Measurements from ENCODE around the gene ARHGAP40. TPM values are rescaled to one million over a fixed set of nuclear protein-coding genes. Genes with fewer than 3 reads are reported as not detected.
A peak's percentile ranks its signal among the peaks of the same experiment; 100 is the strongest.

ARHGAP40 gene
- total and polyA plus RNA-seq, 2 of the 4 experiments (the other 2 are of a cell fraction) = not detected

DNA sequence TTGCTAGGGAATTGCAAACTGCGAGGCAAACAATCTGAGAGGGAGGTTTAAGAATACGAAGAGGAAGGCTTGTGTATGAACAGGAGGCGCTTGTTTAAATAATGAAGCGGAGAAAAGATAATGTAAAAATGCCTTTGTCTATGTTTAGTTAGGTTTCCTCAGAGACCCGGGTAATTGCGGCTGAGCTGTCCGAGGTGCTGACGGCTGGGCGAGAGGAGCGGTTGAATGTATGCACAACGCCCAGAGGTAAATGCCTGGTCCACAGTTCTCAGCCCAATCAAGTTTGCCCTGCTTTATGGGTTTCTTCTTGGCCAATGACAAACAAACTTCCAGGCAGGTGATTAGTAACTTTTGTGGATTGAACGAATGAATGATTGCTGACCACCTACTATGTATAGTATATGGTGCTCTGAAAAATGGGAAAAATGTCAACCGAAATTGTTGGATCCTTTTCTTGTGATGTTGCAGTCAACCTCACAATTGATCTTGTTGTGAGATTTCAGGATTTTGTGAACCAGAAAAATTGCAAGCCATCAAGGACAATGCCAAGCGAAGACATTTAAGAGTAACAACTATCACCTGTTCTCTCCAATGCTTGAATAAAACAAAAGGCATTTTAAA, 84.4 kb downstream of the ARHGAP40 start:
- H3K9ac ChIP-seq (ENCODE audit: low read depth, low read length) = no peak overlapping the region
- intact Hi-C loops (cut with micrococcal nuclease) (no loop called here), dilution Hi-C loops (cut with HindIII; ENCODE audit: low sequenced_read_pairs, unreplicated experiment) (no loop called here), in situ Hi-C loops (cut with MboI; ENCODE audit: low sequenced_read_pairs) (no loop called here)
- no peak overlapping the region for H2AFZ ChIP-seq (replicated peaks; ENCODE audit: low read length, poor library complexity)
- DNase-seq (peak; percentile 44), ATAC-seq (ENCODE audit: low read depth) (peak; percentile 95)
- H2BK120ac ChIP-seq (ENCODE audit: low read depth, low read length) = no peak overlapping the region
- H3K27ac ChIP-seq (ENCODE audit: insufficient read depth, low read length) = no peak overlapping the region
- H3K27me3 ChIP-seq (ENCODE audit: control insufficient read depth, insufficient read depth, low read length) = no peaks in the 10 kb centered on the region
- H4K20me1 ChIP-seq (ENCODE audit: insufficient read depth, low read length) = no peaks in the 10 kb centered on the region
- no peak overlapping the region for H3K4me2 ChIP-seq (ENCODE audit: low read depth, low read length)
- POLR2A ChIA-PET (ENCODE audit: unreplicated experiment) = no interaction called here
- no peak overlapping the region for H3K23ac ChIP-seq (ENCODE audit: low read depth, low read length)
- H3K36me3 ChIP-seq (ENCODE audit: control insufficient read depth, insufficient read depth, low read length) = no peaks in the 10 kb centered on the region
- no TSS peak for BruUV-seq (replicated peaks)
- WGBS, 2 experiments (ENCODE audit: extremely low coverage in 2 of 2, insufficient read length in 1 of 2) = 23% methylated on average over 5 of the region's 14 CpGs; no CpG with 5 or more reads in 1 of the 2 experiments
- no peak overlapping the region for H3K4ac ChIP-seq (ENCODE audit: low read depth, low read length)
- no peak overlapping the region for H4K8ac ChIP-seq (ENCODE audit: low read depth in 2 of 2, low read length in 2 of 2)
- no peak overlapping the region for H3K56ac ChIP-seq (ENCODE audit: extremely low read depth, insufficient read depth, low read length)
- H3K79me1 ChIP-seq (ENCODE audit: low read depth in 1 of 2, low read length in 2 of 2) = no peaks in the 10 kb centered on the region
- no peak overlapping the region for H4K91ac ChIP-seq (ENCODE audit: insufficient read depth, low read depth, low read length)
- H2AK9ac ChIP-seq (replicated peaks; ENCODE audit: low read depth, low read length, poor library complexity) = no peak overlapping the region
- no peak overlapping the region for H2BK15ac ChIP-seq (ENCODE audit: low read depth, low read length)
- H2BK5ac ChIP-seq (ENCODE audit: low read depth, low read length, poor library complexity, severe bottlenecking) = no peak overlapping the region
- H3K4me3 ChIP-seq (ENCODE audit: insufficient read depth, low read depth, low read length) = no peak overlapping the region
- H3K14ac ChIP-seq (replicated peaks; ENCODE audit: low read depth, low read length) = no peak overlapping the region
- no peaks in the 10 kb centered on the region for H3K4me1 ChIP-seq (ENCODE audit: control insufficient read depth, insufficient read depth, low read length)
- TF ChIP-seq BHLHE40 (IDR thresholded peaks at IDR 0.05; ENCODE audit: low read depth, low read length) (no peak), RCOR1 (IDR thresholded peaks at IDR 0.05; ENCODE audit: insufficient replicate concordance, low read length) (peak; percentile 33), MXI1 (IDR thresholded peaks at IDR 0.05; ENCODE audit: borderline replicate concordance, low read depth, low read length) (no peak), CEBPB (IDR thresholded peaks at IDR 0.05; ENCODE audit: low read depth, low read length) (no peak)
- H4K5ac ChIP-seq (ENCODE audit: low read depth, low read length) = no peak overlapping the region
- no peak overlapping the region for H2BK20ac ChIP-seq (ENCODE audit: low read depth, low read length)
- no peaks in the 10 kb centered on the region for H3K9me1 ChIP-seq (ENCODE audit: insufficient read depth, low read length)
- no peaks in the 10 kb centered on the region for H3K9me3 ChIP-seq (ENCODE audit: control insufficient read depth, insufficient read depth, low read length)
- no peak overlapping the region for H3K18ac ChIP-seq (ENCODE audit: low read depth, low read length)
- H2AK5ac ChIP-seq (ENCODE audit: low read depth, low read length) = no peak overlapping the region
- CTCF ChIA-PET = no interaction called here

All from IMR-90 (cell line).